WTC11 (cell line): Measurements from ENCODE around the gene MTUS2. TPM values are rescaled to one million over a fixed set of nuclear protein-coding genes. Genes with fewer than 3 reads are reported as not detected.

Source experiments
- ATAC-seq: fragments of 200-7000 bp; cut with Tn5 transposase; 2 replicates; pipeline ENCODE4 v1.10.0; 2021; ENCODE audit warnings: mild to moderate bottlenecking, moderate library complexity
- CTCF ChIA-PET: fragments of 300-600 bp; sonication (Branson Sonifier 250); formaldehyde crosslinking; loops from one replicate; lab custom pipeline; 2021; ENCODE audit warnings: antibody characterized with exemption; lab: Charles Lee
- POLR2A ChIA-PET: fragments of 350-600 bp; sonication (Branson Sonifier 250); formaldehyde crosslinking; loops from one replicate; lab custom pipeline; 2021; ENCODE audit warnings: antibody characterized with exemption; lab: Charles Lee
- DNase-seq: peaks from one replicate; pipeline ENCODE4 v3.0.0; 2021; ENCODE audit warnings: low spot score
- H3K27ac Mint-ChIP-seq: 2 replicates; pipeline ENCODE4 v1.8.0; 2021; ENCODE audit warnings: mixed read lengths
- H3K27me3 Mint-ChIP-seq: 2 replicates; pipeline ENCODE4 v1.8.0; 2021; ENCODE audit warnings: low read depth, mild to moderate bottlenecking, moderate library complexity, mixed read lengths
- H3K36me3 Mint-ChIP-seq: 2 replicates; pipeline ENCODE4 v1.8.0; 2021; ENCODE audit warnings: mixed read lengths
- H3K4me1 Mint-ChIP-seq: 2 replicates; pipeline ENCODE4 v1.8.0; 2022; ENCODE audit warnings: mixed read lengths
- H3K4me3 Mint-ChIP-seq: 2 replicates; pipeline ENCODE4 v1.8.0; 2021; ENCODE audit warnings: mild to moderate bottlenecking, moderate library complexity, mixed read lengths
- H3K9me3 Mint-ChIP-seq: 2 replicates; pipeline ENCODE4 v1.8.0; 2021; ENCODE audit warnings: mixed read lengths
- CREB1 ChIP-seq: sonication (generic); formaldehyde crosslinking; IDR thresholded peaks from 2 replicates; pipeline ENCODE4 v1.8.0; 2023; ENCODE audit warnings: mild to moderate bottlenecking, missing genetic modification reagents
- CREM ChIP-seq: sonication (generic); formaldehyde crosslinking; IDR thresholded peaks from 2 replicates; pipeline ENCODE4 v1.8.1; 2022; ENCODE audit warnings: mild to moderate bottlenecking, missing genetic modification reagents, moderate library complexity
- EMX1 ChIP-seq: fragments of 250-450 bp; sonication (Bioruptor Pico); IDR thresholded peaks from 2 replicates; pipeline ENCODE4 v1.8.0; 2021; ENCODE audit warnings: mild to moderate bottlenecking
- FOXK1 ChIP-seq: sonication (generic); formaldehyde crosslinking; IDR thresholded peaks from 2 replicates; pipeline ENCODE4 v1.8.0; 2022; ENCODE audit warnings: mild to moderate bottlenecking, moderate library complexity, missing genetic modification reagents
- GABPB1 ChIP-seq: sonication (generic); formaldehyde crosslinking; IDR thresholded peaks from 2 replicates; pipeline ENCODE4 v1.8.1; 2023; ENCODE audit warnings: mild to moderate bottlenecking, missing genetic modification reagents
- GTF2I ChIP-seq: fragments of 250-450 bp; sonication (Bioruptor Pico); conservative IDR thresholded peaks from 2 replicates; pipeline ENCODE4 v1.4.0; 2021; ENCODE audit warnings: mild to moderate bottlenecking
- HMGA2 ChIP-seq: fragments of 250-450 bp; sonication (Bioruptor Pico); IDR thresholded peaks from 2 replicates; pipeline ENCODE4 v1.4.0; 2021; ENCODE audit warnings: mild to moderate bottlenecking, moderate library complexity
- NR3C1 ChIP-seq: sonication (generic); formaldehyde crosslinking; conservative IDR thresholded peaks from 2 replicates; pipeline ENCODE4 v1.8.1; 2023; ENCODE audit warnings: low read depth, mild to moderate bottlenecking, missing genetic modification reagents
- SMAD3 ChIP-seq: sonication (generic); formaldehyde crosslinking; IDR thresholded peaks from 2 replicates; pipeline ENCODE4 v1.8.0; 2022; ENCODE audit warnings: missing genetic modification reagents, mild to moderate bottlenecking, borderline replicate concordance
- ZBTB21 ChIP-seq: sonication (generic); formaldehyde crosslinking; IDR thresholded peaks from 2 replicates; pipeline ENCODE4 v1.8.1; 2023; ENCODE audit warnings: mild to moderate bottlenecking, missing genetic modification reagents, borderline replicate concordance
- ZBTB43 ChIP-seq: sonication (generic); formaldehyde crosslinking; IDR thresholded peaks from 2 replicates; pipeline ENCODE4 v1.8.1; 2023; ENCODE audit warnings: mild to moderate bottlenecking, missing genetic modification reagents
- ZNF317 ChIP-seq: sonication (generic); formaldehyde crosslinking; IDR thresholded peaks from 2 replicates; pipeline ENCODE4 v1.8.1; 2023; ENCODE audit warnings: low read depth, mild to moderate bottlenecking, moderate library complexity, missing genetic modification reagents, borderline replicate concordance
- ZNF396 ChIP-seq: fragments of 250-450 bp; sonication (Bioruptor Pico); IDR thresholded peaks from 2 replicates; pipeline ENCODE4 v1.8.0; 2021; ENCODE audit warnings: mild to moderate bottlenecking, moderate library complexity, borderline replicate concordance
- ZNF416 ChIP-seq: fragments of 250-450 bp; sonication (Bioruptor Pico); IDR thresholded peaks from 2 replicates; pipeline ENCODE4 v1.9.0; 2021; ENCODE audit warnings: mild to moderate bottlenecking, inconsistent platforms
- ZNF423 ChIP-seq: fragments of 250-450 bp; sonication (Bioruptor Pico); IDR thresholded peaks from 2 replicates; pipeline ENCODE4 v2.1.2; 2022; ENCODE audit warnings: mild to moderate bottlenecking, moderate library complexity
- ZNF671 ChIP-seq: fragments of 250-450 bp; sonication (Bioruptor Pico); IDR thresholded peaks from 2 replicates; pipeline ENCODE4 v1.8.0; 2021; ENCODE audit warnings: mild to moderate bottlenecking
- total RNA-seq: library from RNA; stranded (reverse); gene quantifications from 3 replicates; pipeline ENCODE4 v1.2.3, GENCODE V29; 2021
- TF ChIP-seq, protein P1 (sequence below): sonication (generic); formaldehyde crosslinking; IDR thresholded peaks from 2 replicates; pipeline ENCODE4 v1.8.1; 2023; ENCODE audit warnings: mild to moderate bottlenecking, moderate library complexity, missing genetic modification reagents
- TF ChIP-seq, protein P2 (sequence below): fragments of 200-600 bp; IDR thresholded peaks from 2 replicates; pipeline ENCODE4 v1.8.0; 2022; ENCODE audit warnings: antibody characterized with exemption
- TF ChIP-seq, protein P3 (sequence below): sonication (generic); formaldehyde crosslinking; IDR thresholded peaks from 2 replicates; pipeline ENCODE4 v1.8.1; 2023; ENCODE audit warnings: mild to moderate bottlenecking, missing genetic modification reagents

MTUS2 gene
- total RNA-seq, 1 experiment from 2014 or later: 0.22 TPM

- ChIA-PET CTCF (interaction anchor here (0.7 to 4.1 kb wide), 20 partner anchors 10 to 381 kb away, joined by 3 to 37 read pairs (median 4); no protein-coding TSS in a partner anchor), POLR2A (interaction anchor here (0.6 kb wide), 1 partner anchor 117 kb away, joined by 5 read pairs; no protein-coding TSS in a partner anchor)
- no peak for TF ChIP-seq ZBTB21
- Mint-ChIP-seq H3K27ac (no peak overlapping the region), H3K4me1 (no peaks in the 10 kb centered on the region), H3K4me3 (no peak overlapping the region), H3K9me3 (no peaks in the 10 kb centered on the region), H3K36me3 (no peaks in the 10 kb centered on the region), H3K27me3 (no peaks in the 10 kb centered on the region; the same call in 1 of the 2 replicates)
- no peak for ATAC-seq
- no peak for DNase-seq
Observed at GRCh38 chr13:29471551-29471950, 651.4 kb downstream of the MTUS2 start.

- TF ChIP-seq ZNF317 (CRISPR knock-in tag): no peak
- TF ChIP-seq, protein P1, sequence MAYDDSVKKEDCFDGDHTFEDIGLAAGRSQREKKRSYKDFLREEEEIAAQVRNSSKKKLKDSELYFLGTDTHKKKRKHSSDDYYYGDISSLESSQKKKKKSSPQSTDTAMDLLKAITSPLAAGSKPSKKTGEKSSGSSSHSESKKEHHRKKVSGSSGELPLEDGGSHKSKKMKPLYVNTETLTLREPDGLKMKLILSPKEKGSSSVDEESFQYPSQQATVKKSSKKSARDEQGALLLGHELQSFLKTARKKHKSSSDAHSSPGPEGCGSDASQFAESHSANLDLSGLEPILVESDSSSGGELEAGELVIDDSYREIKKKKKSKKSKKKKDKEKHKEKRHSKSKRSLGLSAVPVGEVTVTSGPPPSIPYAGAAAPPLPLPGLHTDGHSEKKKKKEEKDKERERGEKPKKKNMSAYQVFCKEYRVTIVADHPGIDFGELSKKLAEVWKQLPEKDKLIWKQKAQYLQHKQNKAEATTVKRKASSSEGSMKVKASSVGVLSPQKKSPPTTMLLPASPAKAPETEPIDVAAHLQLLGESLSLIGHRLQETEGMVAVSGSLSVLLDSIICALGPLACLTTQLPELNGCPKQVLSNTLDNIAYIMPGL (CRISPR knock-in tag): 0 out of 2 replicates have a peak, but pooled peaks have one; percentile 19
- TF ChIP-seq, protein P2, sequence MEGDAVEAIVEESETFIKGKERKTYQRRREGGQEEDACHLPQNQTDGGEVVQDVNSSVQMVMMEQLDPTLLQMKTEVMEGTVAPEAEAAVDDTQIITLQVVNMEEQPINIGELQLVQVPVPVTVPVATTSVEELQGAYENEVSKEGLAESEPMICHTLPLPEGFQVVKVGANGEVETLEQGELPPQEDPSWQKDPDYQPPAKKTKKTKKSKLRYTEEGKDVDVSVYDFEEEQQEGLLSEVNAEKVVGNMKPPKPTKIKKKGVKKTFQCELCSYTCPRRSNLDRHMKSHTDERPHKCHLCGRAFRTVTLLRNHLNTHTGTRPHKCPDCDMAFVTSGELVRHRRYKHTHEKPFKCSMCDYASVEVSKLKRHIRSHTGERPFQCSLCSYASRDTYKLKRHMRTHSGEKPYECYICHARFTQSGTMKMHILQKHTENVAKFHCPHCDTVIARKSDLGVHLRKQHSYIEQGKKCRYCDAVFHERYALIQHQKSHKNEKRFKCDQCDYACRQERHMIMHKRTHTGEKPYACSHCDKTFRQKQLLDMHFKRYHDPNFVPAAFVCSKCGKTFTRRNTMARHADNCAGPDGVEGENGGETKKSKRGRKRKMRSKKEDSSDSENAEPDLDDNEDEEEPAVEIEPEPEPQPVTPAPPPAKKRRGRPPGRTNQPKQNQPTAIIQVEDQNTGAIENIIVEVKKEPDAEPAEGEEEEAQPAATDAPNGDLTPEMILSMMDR: peak; percentile 81
- DNase-seq (peak; percentile 68), ATAC-seq (peak; percentile 76)
- POLR2A ChIA-PET: no interaction called here
- H3K36me3 Mint-ChIP-seq: no peaks in the 10 kb centered on the region
- no peaks in the 10 kb centered on the region; the same call in 1 of the 2 replicates for H3K27me3 Mint-ChIP-seq
- H3K4me3 Mint-ChIP-seq: no peak overlapping the region
- no peak overlapping the region for H3K27ac Mint-ChIP-seq
- no peaks in the 10 kb centered on the region for H3K9me3 Mint-ChIP-seq
- H3K4me1 Mint-ChIP-seq: no peaks in the 10 kb centered on the region
- CTCF ChIA-PET: interaction anchor here (0.6 to 4.1 kb wide), 27 partner anchors 9 to 380 kb away, joined by 3 to 37 read pairs (median 4); no protein-coding TSS in a partner anchor
Observed at GRCh38 chr13:29472332-29472961, 652.3 kb downstream of the MTUS2 start.

- Mint-ChIP-seq H3K9me3 (no peaks in the 10 kb centered on the region), H3K27ac (no peak overlapping the region), H3K4me1 (no peaks in the 10 kb centered on the region), H3K4me3 (no peak overlapping the region), H3K27me3 (no peaks in the 10 kb centered on the region; the same call in 1 of the 2 replicates), H3K36me3 (no peaks in the 10 kb centered on the region)
- ATAC-seq (no peak), DNase-seq (no peak)
- ChIA-PET CTCF (interaction anchor here (0.8 to 4.1 kb wide), 5 partner anchors 11 to 235 kb away, joined by 4 to 37 read pairs (median 10); no protein-coding TSS in a partner anchor), POLR2A (no interaction called here)
- no peak for TF ChIP-seq ZNF416 (CRISPR knock-in tag)
- no peak for TF ChIP-seq ZNF423 (CRISPR knock-in tag)
- TF ChIP-seq CREB1 (CRISPR knock-in tag): no peak
- TF ChIP-seq, protein P3, sequence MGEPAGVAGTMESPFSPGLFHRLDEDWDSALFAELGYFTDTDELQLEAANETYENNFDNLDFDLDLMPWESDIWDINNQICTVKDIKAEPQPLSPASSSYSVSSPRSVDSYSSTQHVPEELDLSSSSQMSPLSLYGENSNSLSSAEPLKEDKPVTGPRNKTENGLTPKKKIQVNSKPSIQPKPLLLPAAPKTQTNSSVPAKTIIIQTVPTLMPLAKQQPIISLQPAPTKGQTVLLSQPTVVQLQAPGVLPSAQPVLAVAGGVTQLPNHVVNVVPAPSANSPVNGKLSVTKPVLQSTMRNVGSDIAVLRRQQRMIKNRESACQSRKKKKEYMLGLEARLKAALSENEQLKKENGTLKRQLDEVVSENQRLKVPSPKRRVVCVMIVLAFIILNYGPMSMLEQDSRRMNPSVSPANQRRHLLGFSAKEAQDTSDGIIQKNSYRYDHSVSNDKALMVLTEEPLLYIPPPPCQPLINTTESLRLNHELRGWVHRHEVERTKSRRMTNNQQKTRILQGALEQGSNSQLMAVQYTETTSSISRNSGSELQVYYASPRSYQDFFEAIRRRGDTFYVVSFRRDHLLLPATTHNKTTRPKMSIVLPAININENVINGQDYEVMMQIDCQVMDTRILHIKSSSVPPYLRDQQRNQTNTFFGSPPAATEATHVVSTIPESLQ: no peak
- no peak for TF ChIP-seq ZNF671 (CRISPR knock-in tag)
- TF ChIP-seq GTF2I (CRISPR knock-in tag): no peak
- no peak for TF ChIP-seq ZBTB43
- TF ChIP-seq, protein P1 (CRISPR knock-in tag): no peak
- TF ChIP-seq CREM (CRISPR knock-in tag): no peak
- no peak for TF ChIP-seq EMX1
- no peak for TF ChIP-seq ZNF396 (CRISPR knock-in tag)
- no peak for TF ChIP-seq SMAD3 (CRISPR knock-in tag)
- TF ChIP-seq FOXK1 (CRISPR knock-in tag): no peak
- TF ChIP-seq GABPB1 (CRISPR knock-in tag): no peak
- TF ChIP-seq HMGA2 (CRISPR knock-in tag): no peak
- TF ChIP-seq NR3C1: no peak
Observed at GRCh38 chr13:29473166-29473565, 653.0 kb downstream of the MTUS2 start.
